Mammary epithelial cell (primary cell): ENCODE measurements around the gene PPID.
"Not testable (repeated sequence)": the region's sequence is repeated elsewhere in the genome, so short reads cannot be mapped to it uniquely, and the experiment has no call there.

Experiments used
- CTCF ChIP-seq, 2 donors: IDR thresholded peaks in 1 of 2; conservative IDR thresholded peaks in 1 of 2; 2 replicates each; pipeline ENCODE4 v1.5.1; 2011 to 2012; ENCODE audit warnings: inconsistent platforms in 2 of 2, low read length in 2 of 2, mild to moderate bottlenecking in 2 of 2, control low read depth in 1 of 2, low read depth in 1 of 2; ENCODE audit not compliant: insufficient read depth in 1 of 2; ENCODE audit errors: extremely low read depth in 1 of 2
- EZH2 ChIP-seq: IDR thresholded peaks from 2 replicates; pipeline ENCODE4 v1.6.1; 2012; ENCODE audit warnings: low read length, inconsistent platforms, borderline replicate concordance

- TF ChIP-seq EZH2; CTCF (conservative IDR thresholded peaks at IDR 0.05 in 1 of 2, IDR thresholded peaks at IDR 0.05 in 1 of 2; ENCODE audit: extremely low read depth in 1 of 2, insufficient read depth in 1 of 2, low read depth in 1 of 2, low read length in 2 of 2): not testable (repeated sequence)
Observed at GRCh38 chr4:158663255-158663654, 59.9 kb downstream of the PPID start.
